Chondrocyte (in vitro differentiated cells): Measurements from ENCODE around the gene GDPD5. TPM values are rescaled to one million over a fixed set of nuclear protein-coding genes. Genes with fewer than 3 reads are reported as not detected.

Experiments
- DNase-seq: peaks from one replicate; pipeline ENCODE4 v3.0.0; 2021; ENCODE audit warnings: mixed read lengths, low spot score
- H3K27ac Mint-ChIP-seq: one replicate; pipeline ENCODE4 v1.8.0; 2021; ENCODE audit warnings: mild to moderate bottlenecking, moderate library complexity, mixed read lengths; ENCODE audit not compliant: unreplicated experiment
- H3K27me3 Mint-ChIP-seq: 2 replicates; pipeline ENCODE4 v1.8.0; 2021; ENCODE audit warnings: low read depth, mixed read lengths
- H3K36me3 Mint-ChIP-seq: 2 replicates; pipeline ENCODE4 v1.8.0; 2021; ENCODE audit warnings: low read depth, mixed read lengths
- H3K4me1 Mint-ChIP-seq: 2 replicates; pipeline ENCODE4 v1.8.0; 2021; ENCODE audit warnings: low read depth, mild to moderate bottlenecking, mixed read lengths
- H3K4me3 Mint-ChIP-seq: one replicate; pipeline ENCODE4 v1.8.0; 2021; ENCODE audit warnings: mild to moderate bottlenecking, moderate library complexity, mixed read lengths; ENCODE audit not compliant: unreplicated experiment
- H3K9me3 Mint-ChIP-seq: 2 replicates; pipeline ENCODE4 v1.8.0; 2021; ENCODE audit warnings: low read depth, mixed read lengths
- total RNA-seq: library from RNA; stranded (reverse); gene quantifications from 3 replicates; pipeline ENCODE4 v1.2.1, GENCODE V29; 2021
- TF ChIP-seq, protein P1 (sequence below): fragments of 200-600 bp; sonication (generic); IDR thresholded peaks from 2 replicates; pipeline ENCODE4 v1.5.0; 2021; ENCODE audit warnings: antibody characterized with exemption, mild to moderate bottlenecking, moderate library complexity

The GDPD5 gene
- total RNA-seq, 1 donor from 2014 or later = 12.6 TPM

DNA sequence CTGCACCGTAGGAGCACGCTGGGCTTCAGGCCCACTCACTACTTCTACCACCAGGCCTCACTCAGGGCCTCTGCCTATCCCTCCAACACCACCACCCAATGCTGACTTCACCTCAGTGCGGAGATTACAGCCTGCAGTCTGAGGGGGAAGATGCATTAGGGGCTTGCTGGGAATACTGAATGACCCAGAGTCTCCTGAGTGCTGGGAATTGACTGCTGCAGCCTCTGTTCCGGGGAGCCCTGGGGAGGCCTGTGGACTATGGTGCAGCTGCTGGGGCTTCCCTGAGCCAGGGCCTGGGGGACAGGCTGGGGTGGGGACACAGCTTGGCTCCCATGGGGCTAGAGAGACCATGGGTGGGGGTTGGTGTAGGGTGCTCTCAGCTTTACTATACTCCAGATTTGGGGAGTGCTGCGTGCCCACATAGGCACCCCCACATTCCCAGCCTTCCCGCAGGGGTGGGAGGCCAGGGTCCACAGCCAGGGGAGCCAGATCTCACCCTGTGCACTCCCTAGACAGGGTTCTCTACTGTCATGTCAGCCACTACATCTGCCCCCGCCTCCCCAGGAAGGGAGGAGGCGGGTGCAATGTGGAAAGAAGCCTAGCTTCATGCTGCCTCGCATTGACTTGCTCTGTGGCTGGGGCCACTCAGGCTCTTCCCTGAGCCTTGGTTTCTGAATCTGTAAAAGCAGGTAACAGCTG lies 44.4 kb downstream of the GDPD5 start:
- Mint-ChIP-seq H3K36me3 (no peaks in the 10 kb centered on the region), H3K27me3 (no peaks in the 10 kb centered on the region), H3K4me1 (peaks cover 8% of the 10 kb centered on the region), H3K27ac (no peak overlapping the region), H3K4me3 (no peak overlapping the region), H3K9me3 (no peaks in the 10 kb centered on the region)
- no peak for DNase-seq
- TF ChIP-seq, protein P1, sequence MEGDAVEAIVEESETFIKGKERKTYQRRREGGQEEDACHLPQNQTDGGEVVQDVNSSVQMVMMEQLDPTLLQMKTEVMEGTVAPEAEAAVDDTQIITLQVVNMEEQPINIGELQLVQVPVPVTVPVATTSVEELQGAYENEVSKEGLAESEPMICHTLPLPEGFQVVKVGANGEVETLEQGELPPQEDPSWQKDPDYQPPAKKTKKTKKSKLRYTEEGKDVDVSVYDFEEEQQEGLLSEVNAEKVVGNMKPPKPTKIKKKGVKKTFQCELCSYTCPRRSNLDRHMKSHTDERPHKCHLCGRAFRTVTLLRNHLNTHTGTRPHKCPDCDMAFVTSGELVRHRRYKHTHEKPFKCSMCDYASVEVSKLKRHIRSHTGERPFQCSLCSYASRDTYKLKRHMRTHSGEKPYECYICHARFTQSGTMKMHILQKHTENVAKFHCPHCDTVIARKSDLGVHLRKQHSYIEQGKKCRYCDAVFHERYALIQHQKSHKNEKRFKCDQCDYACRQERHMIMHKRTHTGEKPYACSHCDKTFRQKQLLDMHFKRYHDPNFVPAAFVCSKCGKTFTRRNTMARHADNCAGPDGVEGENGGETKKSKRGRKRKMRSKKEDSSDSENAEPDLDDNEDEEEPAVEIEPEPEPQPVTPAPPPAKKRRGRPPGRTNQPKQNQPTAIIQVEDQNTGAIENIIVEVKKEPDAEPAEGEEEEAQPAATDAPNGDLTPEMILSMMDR = no peak

DNA sequence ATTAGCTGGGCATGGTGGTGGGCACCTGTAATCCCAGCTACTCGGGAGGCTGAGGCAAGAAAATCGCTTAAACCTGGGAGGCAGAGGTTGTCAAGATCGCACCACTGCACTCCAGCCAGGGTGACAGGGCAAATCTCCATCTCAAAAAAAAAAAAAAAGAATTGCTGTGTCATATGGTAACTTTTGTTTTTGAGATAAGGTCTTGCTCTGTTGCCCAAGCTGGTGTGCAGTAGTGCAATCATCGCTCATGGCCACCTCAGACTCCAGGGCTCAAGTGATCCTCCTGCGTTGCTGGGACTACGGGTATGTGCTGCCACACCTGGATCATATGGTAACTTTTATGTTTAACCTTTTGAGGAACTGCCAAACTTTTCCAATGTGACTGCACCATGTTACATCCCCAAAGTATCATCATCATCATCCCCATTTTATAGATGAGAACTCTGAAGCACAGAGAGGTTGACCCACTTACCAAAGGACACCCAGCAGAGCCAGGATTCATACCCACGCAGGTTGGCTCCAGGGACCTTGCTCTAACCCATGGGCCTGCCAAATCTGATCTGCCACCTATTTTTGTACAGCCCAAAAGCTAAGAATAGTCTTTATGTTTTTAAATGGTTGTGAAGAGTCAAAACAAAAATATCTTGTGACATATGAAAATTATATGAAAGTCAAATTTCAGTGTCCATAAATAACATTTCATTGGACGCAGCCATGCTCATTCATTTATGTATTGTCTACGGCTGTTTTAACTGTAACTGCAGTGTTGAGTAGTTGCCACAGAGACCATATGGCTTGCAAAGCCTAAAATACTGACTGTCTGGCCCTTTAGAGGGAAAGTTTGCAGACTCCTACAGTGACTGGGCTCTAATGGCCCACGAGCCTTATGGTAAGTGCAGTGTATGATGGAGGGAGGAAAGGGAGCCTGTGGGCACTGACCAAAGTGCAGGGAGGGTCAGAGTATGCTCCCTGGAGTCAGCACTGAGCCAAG lies 45.3 kb downstream of the GDPD5 start:
- no peak for DNase-seq
- H3K27me3 Mint-ChIP-seq = no peaks in the 10 kb centered on the region
- TF ChIP-seq, protein P1 = no peak
- no peak overlapping the region for H3K27ac Mint-ChIP-seq
- no peaks in the 10 kb centered on the region for H3K36me3 Mint-ChIP-seq
- peaks cover 17% of the 10 kb centered on the region for H3K4me1 Mint-ChIP-seq
- H3K9me3 Mint-ChIP-seq = no peaks in the 10 kb centered on the region
- no peak overlapping the region for H3K4me3 Mint-ChIP-seq

DNA sequence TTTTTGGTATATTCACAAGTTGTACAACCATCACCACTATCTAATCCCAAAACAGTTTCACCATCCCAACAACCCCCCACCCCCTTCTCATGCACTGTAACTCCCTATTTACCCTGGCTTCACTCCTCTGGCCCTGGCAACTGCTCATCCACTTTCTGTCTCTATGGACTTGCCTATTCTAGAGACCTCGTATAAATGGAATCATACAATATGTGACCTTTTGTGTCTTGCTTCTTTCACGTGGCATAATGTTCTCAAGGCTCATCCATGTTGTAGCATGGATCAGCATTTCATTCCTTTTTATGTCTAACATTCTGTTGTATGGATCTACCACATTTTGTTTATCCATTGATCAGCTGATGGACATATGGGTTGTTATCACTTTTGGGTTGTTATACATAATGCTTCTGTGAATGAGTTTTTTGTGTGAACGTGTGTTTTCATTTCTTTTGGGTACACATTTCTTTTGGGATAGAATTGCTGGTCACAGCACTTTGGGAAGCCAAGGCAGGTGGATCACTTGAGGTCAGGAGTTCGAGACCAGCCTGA lies 46.1 kb downstream of the GDPD5 start:
- no peak overlapping the region for H3K27ac Mint-ChIP-seq
- H3K27me3 Mint-ChIP-seq = no peaks in the 10 kb centered on the region
- no peaks in the 10 kb centered on the region for H3K36me3 Mint-ChIP-seq

DNA sequence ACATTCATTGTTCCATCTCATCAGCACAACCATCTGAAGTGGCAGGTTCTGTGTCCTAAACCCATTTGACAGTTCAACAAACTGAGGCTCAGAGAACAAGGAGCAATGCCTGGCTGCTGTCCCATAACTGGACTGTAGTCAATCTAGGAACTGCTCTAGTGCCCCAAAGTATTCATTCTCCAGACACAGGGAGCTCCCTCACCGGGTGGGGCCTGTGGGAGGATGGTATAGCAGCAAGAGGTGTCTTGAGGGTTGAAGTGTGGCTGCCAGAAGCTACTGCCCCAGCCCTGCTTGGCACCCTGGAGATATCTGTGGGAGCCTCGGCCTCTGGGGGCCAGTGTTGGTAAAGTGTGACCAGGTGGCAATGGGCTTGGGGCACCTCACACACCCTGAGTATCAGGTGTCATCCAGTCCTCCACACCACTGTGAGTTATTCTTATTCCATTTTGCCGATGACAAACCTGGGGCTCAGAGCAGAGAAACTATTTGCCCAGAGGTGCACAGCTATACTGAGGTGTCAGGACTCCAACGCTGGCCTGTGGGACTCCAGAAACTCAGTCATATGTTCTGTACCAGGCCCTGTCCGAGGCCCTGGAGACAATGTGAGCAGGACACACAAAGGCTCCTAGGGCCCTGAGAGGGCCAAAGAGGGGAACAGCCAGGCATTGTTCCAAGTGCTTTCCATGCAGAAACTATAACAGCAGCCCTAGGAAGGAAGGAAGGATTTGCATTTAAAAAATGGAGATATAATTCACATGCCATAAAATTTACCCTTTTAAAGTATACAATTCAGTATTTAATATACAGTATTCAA lies 46.8 kb downstream of the GDPD5 start:
- Mint-ChIP-seq H3K27ac (no peak overlapping the region), H3K9me3 (no peaks in the 10 kb centered on the region), H3K4me3 (no peak overlapping the region), H3K4me1 (peaks cover 22% of the 10 kb centered on the region), H3K27me3 (no peaks in the 10 kb centered on the region), H3K36me3 (no peaks in the 10 kb centered on the region)
- TF ChIP-seq, protein P1 = no peak
- no peak for DNase-seq

More for the DNA sequence above, 46.1 kb downstream of the GDPD5 start:
- TF ChIP-seq, protein P1 = no peak
- DNase-seq = no peak
- Mint-ChIP-seq H3K4me1 (peaks cover 22% of the 10 kb centered on the region), H3K9me3 (no peaks in the 10 kb centered on the region), H3K4me3 (no peak overlapping the region)
